ENCODE data around the gene HOXA3.

DNA sequence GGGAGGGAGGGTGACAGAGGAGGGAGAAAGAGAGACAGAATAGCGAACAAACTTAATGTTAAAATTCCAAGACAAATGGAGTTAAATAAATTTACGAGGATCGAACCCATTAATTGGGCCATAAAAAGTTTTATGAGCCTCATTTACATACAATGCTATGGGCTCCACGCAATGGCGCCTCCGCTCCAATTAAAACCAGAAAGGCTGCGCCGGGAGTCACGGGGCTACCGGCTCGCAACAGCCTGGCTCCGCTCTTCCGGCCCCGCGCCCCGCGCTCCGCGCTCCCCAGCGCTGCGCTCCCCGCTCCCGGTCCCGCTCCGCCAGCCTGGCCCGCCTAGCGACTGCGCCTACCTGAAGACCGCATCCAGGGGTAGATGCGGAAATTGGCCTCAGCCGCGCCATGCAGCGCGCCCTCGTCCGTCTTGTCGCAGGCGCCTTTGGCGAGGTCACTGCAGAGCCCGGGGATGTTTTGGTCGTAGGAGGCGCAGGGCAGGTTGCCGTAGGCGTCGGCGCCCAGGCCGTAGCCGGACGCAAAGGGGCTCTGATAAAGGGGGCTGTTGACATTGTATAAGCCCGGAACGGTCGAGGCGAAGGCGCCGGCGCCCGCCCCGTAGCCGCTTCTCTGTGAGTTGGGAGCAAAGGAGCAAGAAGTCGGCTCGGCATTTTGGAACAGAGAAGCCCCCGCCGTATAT, 3.6 kb upstream of the HOXA3 start:
- no peak for TF ChIP-seq POLR2A (IDR thresholded peaks at IDR 0.05; ENCODE audit: extremely low read depth, insufficient read length)
- TF ChIP-seq, protein P1, sequence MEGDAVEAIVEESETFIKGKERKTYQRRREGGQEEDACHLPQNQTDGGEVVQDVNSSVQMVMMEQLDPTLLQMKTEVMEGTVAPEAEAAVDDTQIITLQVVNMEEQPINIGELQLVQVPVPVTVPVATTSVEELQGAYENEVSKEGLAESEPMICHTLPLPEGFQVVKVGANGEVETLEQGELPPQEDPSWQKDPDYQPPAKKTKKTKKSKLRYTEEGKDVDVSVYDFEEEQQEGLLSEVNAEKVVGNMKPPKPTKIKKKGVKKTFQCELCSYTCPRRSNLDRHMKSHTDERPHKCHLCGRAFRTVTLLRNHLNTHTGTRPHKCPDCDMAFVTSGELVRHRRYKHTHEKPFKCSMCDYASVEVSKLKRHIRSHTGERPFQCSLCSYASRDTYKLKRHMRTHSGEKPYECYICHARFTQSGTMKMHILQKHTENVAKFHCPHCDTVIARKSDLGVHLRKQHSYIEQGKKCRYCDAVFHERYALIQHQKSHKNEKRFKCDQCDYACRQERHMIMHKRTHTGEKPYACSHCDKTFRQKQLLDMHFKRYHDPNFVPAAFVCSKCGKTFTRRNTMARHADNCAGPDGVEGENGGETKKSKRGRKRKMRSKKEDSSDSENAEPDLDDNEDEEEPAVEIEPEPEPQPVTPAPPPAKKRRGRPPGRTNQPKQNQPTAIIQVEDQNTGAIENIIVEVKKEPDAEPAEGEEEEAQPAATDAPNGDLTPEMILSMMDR (IDR thresholded peaks at IDR 0.05; ENCODE audit: low read depth, low read length) = no peak
- TF ChIP-seq, protein P2, sequence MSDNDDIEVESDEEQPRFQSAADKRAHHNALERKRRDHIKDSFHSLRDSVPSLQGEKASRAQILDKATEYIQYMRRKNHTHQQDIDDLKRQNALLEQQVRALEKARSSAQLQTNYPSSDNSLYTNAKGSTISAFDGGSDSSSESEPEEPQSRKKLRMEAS (IDR thresholded peaks at IDR 0.05; ENCODE audit: low read depth, low read length) = no peak

Data from NB4 (cell line).